GM19455 (cell line): ENCODE measurements around the gene SV2B.

ENCODE experiments used
- ATAC-seq: cut with Tn5 transposase; IDR thresholded peaks from one replicate; pipeline ENCODE4 v1.9.1; 2021; ENCODE audit not compliant: unreplicated experiment

SV2B gene

GRCh38 chr15:91184441-91184840 lies 84.4 kb downstream of the SV2B start:
- no peak for ATAC-seq

GRCh38 chr15:91186904-91187656 lies 87.0 kb downstream of the SV2B start:
- ATAC-seq, result no peak

GRCh38 chr15:91192285-91192684 lies 92.2 kb downstream of the SV2B start:
- no peak for ATAC-seq

- no peak for ATAC-seq
These were observed 92.8 kb downstream of the SV2B start for GRCh38 chr15:91192690-91193377.

- ATAC-seq, result no peak
These were observed 93.3 kb downstream of the SV2B start for GRCh38 chr15:91193378-91193720.

- ATAC-seq, result no peak
These were observed 96.1 kb downstream of the SV2B start for GRCh38 chr15:91196127-91196526.

- ATAC-seq, result no peak
These were observed 96.7 kb downstream of the SV2B start for GRCh38 chr15:91196768-91197167.

- no peak for ATAC-seq
These were observed 99.5 kb downstream of the SV2B start for GRCh38 chr15:91199511-91199910.

- ATAC-seq, result no peak
These were observed 100.2 kb downstream of the SV2B start for GRCh38 chr15:91200101-91200754.

GRCh38 chr15:91202510-91203102 lies 102.5 kb downstream of the SV2B start:
- ATAC-seq, result no peak

- no peak for ATAC-seq
These were observed 103.7 kb downstream of the SV2B start for GRCh38 chr15:91203619-91204203.

GRCh38 chr15:91208371-91208770 lies 108.3 kb downstream of the SV2B start:
- no peak for ATAC-seq

GRCh38 chr15:91209318-91209717 lies 109.3 kb downstream of the SV2B start:
- ATAC-seq, result no peak

- no peak for ATAC-seq
These were observed 109.7 kb downstream of the SV2B start for GRCh38 chr15:91209726-91210125.

- no peak for ATAC-seq
These were observed 114.9 kb downstream of the SV2B start for GRCh38 chr15:91214675-91215590.

- no peak for ATAC-seq
These were observed 115.9 kb downstream of the SV2B start for GRCh38 chr15:91216000-91216399.

GRCh38 chr15:91219206-91219605 lies 119.1 kb downstream of the SV2B start:
- no peak for ATAC-seq

GRCh38 chr15:91222052-91222451 lies 122.0 kb downstream of the SV2B start:
- no peak for ATAC-seq

- no peak for ATAC-seq
These were observed 123.8 kb downstream of the SV2B start for GRCh38 chr15:91223863-91224262.

- ATAC-seq, result no peak
These were observed 124.8 kb downstream of the SV2B start for GRCh38 chr15:91224755-91225380.
